Measurements from ENCODE around the gene CFAP300.

CFAP300 gene

GRCh38 chr11:102047305-102047924, at the start of gene CFAP300:
Gene CFAP300 (plus strand): TSS chr11:102047437. CDS start chr11:102047471, 34 bp downstream.
- DNase-seq (ENCODE audit: extremely low read depth in 1 of 2, low read depth in 1 of 2): peak; percentile 7 to 50

DNA sequence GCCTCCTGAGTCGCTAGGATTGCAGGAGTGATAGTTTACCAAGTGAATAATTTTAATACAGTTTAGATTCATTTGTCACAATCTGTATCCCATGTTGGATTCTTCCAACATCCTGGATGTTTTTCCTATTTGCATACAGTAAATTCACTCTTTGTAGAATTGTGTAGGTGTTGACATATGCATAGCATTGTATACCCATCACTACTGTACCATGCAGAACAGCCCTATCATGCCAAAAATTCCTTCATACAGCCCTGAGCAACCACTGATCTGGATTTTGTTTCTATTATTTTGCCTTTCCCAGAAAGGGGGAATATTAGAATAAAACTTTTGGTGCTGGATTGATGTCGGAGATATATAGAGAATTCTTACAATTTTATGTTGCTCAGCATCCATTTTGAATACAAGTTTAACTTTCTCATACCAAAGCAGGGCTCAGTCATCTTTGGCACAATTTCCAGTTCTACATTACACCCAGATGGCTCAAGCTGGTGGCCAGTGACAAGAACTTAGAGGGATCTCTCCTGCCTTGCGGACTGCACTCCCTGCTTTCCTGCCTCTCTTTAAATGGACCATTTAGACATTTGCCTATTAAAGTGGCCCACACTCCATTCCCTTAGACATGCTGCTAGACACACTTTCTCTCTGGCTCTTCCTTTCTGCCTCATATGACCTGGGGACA, 45.4 kb upstream of the CFAP300 start:
- DNase-seq (ENCODE audit: extremely low read depth in 1 of 2, low read depth in 1 of 2): no peak

DNA sequence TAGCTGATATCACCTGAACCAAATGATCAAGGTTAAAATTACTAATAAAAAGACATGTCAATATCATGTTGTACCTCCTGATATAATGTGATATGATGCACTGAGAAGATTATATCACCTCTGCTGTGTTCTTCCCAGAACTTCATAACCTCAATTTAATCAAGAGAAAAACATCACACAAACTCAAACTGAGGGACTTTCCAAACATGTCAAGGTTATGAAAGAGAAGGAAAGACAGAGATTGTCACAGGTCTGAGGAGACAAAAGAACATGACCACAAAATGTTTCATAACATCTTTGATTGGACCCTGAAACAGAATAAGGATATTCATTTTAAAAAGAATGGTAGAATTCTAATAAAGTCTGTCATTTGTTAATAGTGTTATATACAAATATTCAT, 43.0 kb upstream of the CFAP300 start:
- DNase-seq (ENCODE audit: extremely low read depth in 1 of 2, low read depth in 1 of 2): no peak

DNA sequence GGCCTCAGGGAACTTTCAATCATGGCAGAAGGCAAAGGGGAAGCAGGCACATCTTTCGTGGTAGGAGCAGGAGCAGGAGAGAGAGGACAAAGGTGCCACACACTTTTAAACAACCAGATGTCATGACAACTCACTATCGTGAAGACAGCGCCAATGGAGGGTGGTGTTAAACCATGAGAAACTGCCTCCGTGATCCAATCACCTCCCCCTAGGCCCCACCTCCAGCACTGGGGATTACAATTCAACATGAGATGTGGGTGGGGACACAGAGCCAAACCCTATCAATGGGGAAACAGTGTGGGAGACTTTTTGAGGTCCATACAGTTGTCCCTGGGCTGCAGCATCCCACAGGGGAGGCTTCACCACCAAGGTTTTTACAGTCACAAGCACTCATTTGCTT, 41.9 kb upstream of the CFAP300 start:
- no peak for DNase-seq (ENCODE audit: extremely low read depth in 1 of 2, low read depth in 1 of 2)

- DNase-seq (ENCODE audit: extremely low read depth in 1 of 2, low read depth in 1 of 2): no peak
These were observed 40.2 kb upstream of the CFAP300 start for GRCh38 chr11:102006835-102007566.

- DNase-seq (ENCODE audit: extremely low read depth in 1 of 2, low read depth in 1 of 2): no peak
These were observed 39.4 kb upstream of the CFAP300 start for GRCh38 chr11:102007567-102008437.

GRCh38 chr11:102010776-102011494, 36.3 kb upstream of the CFAP300 start:
- DNase-seq (ENCODE audit: extremely low read depth in 1 of 2, low read depth in 1 of 2): no peak

- DNase-seq (ENCODE audit: extremely low read depth in 1 of 2, low read depth in 1 of 2): no peak
These were observed 34.3 kb upstream of the CFAP300 start for GRCh38 chr11:102012946-102013345.

DNA sequence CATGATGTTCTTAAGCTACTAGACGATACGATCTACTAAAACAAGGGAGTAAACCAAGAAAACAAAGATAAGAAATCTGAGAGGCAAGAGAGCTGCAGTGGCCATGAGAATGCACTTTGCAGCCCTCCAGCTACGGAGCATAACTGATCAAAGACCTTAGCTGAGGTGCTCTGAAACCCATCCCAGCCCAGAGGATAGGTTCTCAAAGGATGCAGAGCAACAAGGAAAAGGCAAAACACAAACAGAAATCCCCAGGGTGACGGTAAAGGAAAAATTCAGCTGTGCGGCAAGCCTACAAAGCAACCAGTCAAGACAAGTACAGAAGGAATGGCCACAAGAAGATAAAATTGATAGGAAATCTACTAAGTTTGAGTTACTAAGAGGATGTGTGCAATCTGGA, 32.5 kb upstream of the CFAP300 start:
- no peak for DNase-seq (ENCODE audit: extremely low read depth in 1 of 2, low read depth in 1 of 2)

DNA sequence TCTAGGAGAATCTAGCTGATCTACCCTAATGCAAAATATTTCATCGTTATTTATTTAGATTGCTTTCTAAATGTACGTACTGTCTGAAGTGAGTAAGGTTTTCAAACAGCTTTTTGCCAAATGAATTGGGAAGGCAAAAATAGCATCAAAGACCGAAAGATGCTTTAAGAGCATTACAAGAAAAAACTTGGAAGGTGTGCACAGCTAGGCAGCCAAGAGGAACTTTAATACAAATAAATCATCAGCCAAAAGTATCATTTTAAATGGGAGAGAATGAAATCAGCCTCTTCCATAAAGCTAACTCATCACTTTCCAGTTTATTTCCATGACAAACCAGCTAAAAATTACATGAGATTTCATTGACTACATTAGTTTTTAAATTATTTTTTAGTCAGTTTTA, 30.2 kb upstream of the CFAP300 start:
- no peak for DNase-seq (ENCODE audit: extremely low read depth in 1 of 2, low read depth in 1 of 2)

DNA sequence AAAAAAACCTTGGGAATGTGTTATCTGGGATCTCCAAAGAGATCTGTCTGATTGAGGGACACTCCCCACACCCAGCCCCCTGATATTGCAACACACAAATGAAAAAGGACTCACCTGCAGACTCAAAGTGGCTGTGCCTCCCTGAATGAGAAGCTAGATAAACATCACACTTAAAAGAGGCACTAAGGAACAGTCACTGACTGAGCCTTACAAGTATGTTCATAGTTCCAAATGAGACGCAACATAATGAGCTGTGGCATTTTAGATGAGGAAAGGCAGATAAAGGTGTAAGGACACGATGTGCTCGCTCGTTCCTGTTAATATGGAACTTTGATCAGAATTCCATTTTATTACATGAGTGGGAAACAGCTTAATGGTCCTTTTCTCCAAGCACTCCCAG, 21.0 kb upstream of the CFAP300 start:
- DNase-seq (ENCODE audit: extremely low read depth in 1 of 2, low read depth in 1 of 2): no peak

- no peak for DNase-seq (ENCODE audit: extremely low read depth in 1 of 2, low read depth in 1 of 2)
These were observed 20.3 kb upstream of the CFAP300 start for GRCh38 chr11:102026959-102027358.

DNA sequence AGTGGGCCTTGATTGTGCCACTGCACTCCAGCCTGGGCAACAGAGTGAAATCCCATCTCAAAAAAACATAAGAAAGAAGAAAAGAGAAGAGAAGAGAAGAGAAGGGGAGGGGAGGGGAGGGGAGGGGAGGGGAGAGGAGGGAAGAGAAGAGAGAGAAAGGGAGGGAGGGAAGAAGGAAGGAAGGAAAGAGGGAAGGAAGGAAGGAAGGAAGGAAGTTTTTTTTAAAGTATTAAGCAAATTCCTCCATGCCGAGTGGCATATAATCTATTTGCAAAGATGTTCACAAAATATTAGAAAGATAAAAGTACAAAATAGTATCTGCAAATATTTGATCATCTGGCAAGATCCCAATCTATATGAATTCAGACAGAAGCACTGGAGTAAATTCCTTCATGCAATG, 10.5 kb upstream of the CFAP300 start:
- DNase-seq (ENCODE audit: extremely low read depth in 1 of 2, low read depth in 1 of 2): no peak

- DNase-seq (ENCODE audit: extremely low read depth in 1 of 2, low read depth in 1 of 2): no peak
These were observed 396 bp upstream of the CFAP300 start for GRCh38 chr11:102046841-102047240.

DNA sequence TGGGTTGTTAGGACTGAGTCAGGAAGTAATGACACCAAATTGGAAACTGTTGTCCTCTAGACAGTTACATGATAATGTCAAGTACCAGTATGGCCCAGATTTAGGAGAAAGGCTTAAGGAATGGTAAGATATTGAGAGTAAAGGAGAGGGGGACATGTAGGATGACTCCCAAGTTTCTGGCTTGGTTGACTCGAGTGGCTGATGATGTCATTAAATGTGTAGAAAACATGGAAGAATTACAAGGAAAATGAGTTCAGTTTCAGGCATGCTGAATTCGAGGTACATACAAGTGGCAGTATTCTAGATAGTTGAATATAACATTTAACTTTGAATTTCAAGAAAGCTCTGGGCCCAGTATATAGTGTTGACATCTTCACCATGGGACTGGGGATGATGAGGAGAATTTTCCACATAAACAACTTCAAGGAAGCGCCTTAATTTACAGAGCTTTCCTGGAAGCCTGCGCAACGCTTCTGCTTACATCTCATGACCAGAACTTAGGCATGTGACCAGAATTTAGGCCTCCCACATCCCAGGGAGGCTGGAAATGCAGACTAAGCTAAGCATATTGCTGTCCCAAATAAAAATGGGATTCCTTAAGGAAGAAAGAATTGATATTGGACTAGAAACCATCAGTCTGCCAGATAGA, 3.8 kb downstream of the CFAP300 start:
- DNase-seq (ENCODE audit: extremely low read depth in 1 of 2, low read depth in 1 of 2): no peak

DNA sequence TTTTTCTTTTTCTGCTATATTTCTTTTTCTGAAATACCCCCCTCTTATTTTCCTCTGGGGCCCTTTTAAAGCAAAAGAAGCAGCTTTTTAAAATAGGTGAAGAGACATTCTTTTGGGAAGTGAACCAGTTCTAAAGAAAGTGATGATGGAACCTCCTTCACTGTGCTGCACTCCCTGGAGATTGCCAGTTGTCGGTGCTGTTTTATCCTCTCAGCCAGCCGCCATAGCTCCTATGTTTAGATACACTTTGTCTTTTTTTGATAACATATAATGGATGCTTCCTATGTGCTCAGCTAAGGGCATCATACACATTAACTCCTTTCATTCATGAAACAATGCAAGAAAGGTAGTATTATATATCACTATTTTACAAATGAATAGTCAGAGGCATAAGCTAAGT, 14.0 kb downstream of the CFAP300 start:
- DNase-seq (ENCODE audit: extremely low read depth in 1 of 2, low read depth in 1 of 2): no peak

- DNase-seq (ENCODE audit: extremely low read depth in 1 of 2, low read depth in 1 of 2): no peak
These were observed 14.9 kb downstream of the CFAP300 start for GRCh38 chr11:102062106-102062505.

GRCh38 chr11:102064316-102064715, 17.1 kb downstream of the CFAP300 start:
- DNase-seq (ENCODE audit: extremely low read depth in 1 of 2, low read depth in 1 of 2): no peak

DNA sequence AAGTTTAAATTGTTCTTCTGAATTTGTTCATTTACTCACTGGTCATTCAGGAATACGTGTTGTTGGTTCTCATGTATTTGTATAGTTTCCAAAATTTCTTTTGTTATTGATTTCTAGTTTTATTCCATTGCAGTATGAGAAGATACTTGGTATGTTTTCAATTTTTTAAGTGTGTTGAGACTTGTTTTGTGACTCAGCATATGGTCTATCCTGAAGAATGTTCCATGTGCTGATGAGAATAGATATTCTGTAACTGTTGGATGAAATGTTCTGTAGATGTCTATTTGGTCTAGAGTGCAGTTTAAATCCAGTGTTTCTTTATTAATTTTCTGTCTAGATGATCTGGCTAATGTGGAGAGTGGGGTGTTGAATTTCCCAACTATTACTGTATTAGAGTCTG, 23.5 kb downstream of the CFAP300 start:
- DNase-seq (ENCODE audit: extremely low read depth in 1 of 2, low read depth in 1 of 2): no peak
